A673 (cell line): ENCODE results near the gene ZBP1. TPM values are rescaled to one million over a fixed set of nuclear protein-coding genes. Genes with fewer than 3 reads are reported as not detected.

Experiments
- BruUV-seq: library from RNA; stranded (reverse); fragments of 400-500 nt; replicated peaks from 2 replicates; lab custom pipeline; 2021; lab: Mats Ljungman, UMichigan
- CTCF ChIA-PET: fragments of 300-600 bp; sonication (Branson Sonifier 250); formaldehyde crosslinking; loops from one replicate; lab custom pipeline; 2022; ENCODE audit warnings: antibody characterized with exemption; lab: Charles Lee
- POLR2A ChIA-PET: fragments of 300-600 bp; sonication (Branson Sonifier 250); formaldehyde crosslinking; loops from one replicate; lab custom pipeline; 2022; ENCODE audit warnings: antibody characterized with exemption; ENCODE audit not compliant: low non-redundant PET; lab: Charles Lee
- DNase-seq: peaks from one replicate; pipeline ENCODE4 v3.0.0-alpha.2; 2015; ENCODE audit warnings: low spot score
- H3K27ac ChIP-seq: fragments of 200-600 bp; sonication (generic); 2 replicates; pipeline ENCODE4 v1.5.1; 2016; ENCODE audit warnings: mixed run types, low read depth, mild to moderate bottlenecking, mixed read lengths, antibody characterized with exemption, low read length; ENCODE audit not compliant: poor library complexity, severe bottlenecking
- H3K27me3 ChIP-seq: fragments of 200-600 bp; sonication (generic); replicated peaks from 2 replicates; pipeline ENCODE4 v1.6.1; 2017; ENCODE audit warnings: mixed run types, low read depth, mild to moderate bottlenecking, mixed read lengths, antibody characterized with exemption, low read length; ENCODE audit not compliant: insufficient read depth, poor library complexity
- H3K36me3 ChIP-seq: fragments of 200-600 bp; sonication (generic); 2 replicates; pipeline ENCODE4 v1.6.1; 2016; ENCODE audit warnings: mixed run types, mild to moderate bottlenecking, mixed read lengths, antibody characterized with exemption, low read length; ENCODE audit not compliant: insufficient read depth, poor library complexity, severe bottlenecking
- H3K4me1 ChIP-seq: fragments of 200-600 bp; sonication (generic); 2 replicates; pipeline ENCODE4 v1.6.1; 2017; ENCODE audit warnings: mixed run types, mild to moderate bottlenecking, mixed read lengths, antibody characterized with exemption, low read length; ENCODE audit not compliant: insufficient read depth, poor library complexity, severe bottlenecking
- H3K4me3 ChIP-seq: fragments of 200-600 bp; sonication (generic); 2 replicates; pipeline ENCODE4 v1.5.1; 2016; ENCODE audit warnings: low read depth, mixed run types, mild to moderate bottlenecking, mixed read lengths, low read length; ENCODE audit not compliant: poor library complexity, severe bottlenecking
- H3K9me3 ChIP-seq: fragments of 200-600 bp; sonication (generic); 2 replicates; pipeline ENCODE4 v1.6.1; 2016; ENCODE audit warnings: mixed run types, low read depth, mild to moderate bottlenecking, mixed read lengths, antibody characterized with exemption, low read length; ENCODE audit not compliant: poor library complexity, severe bottlenecking
- CTCF ChIP-seq: fragments of 300-800, 200-600 bp; sonication (generic); conservative IDR thresholded peaks from 2 replicates; pipeline ENCODE4 v1.5.1; 2017; ENCODE audit warnings: low read depth, mild to moderate bottlenecking, antibody characterized with exemption, low read length, moderate library complexity, mixed read lengths
- EZH2 ChIP-seq: fragments of 200-600 bp; sonication (generic); IDR thresholded peaks from 2 replicates; pipeline ENCODE4 v1.6.1; 2017; ENCODE audit warnings: borderline replicate concordance, low read depth, mild to moderate bottlenecking, mixed read lengths, antibody characterized with exemption, low read length; ENCODE audit not compliant: poor library complexity, severe bottlenecking
- intact Hi-C: fragments of 100-400 bp; cut with micrococcal nuclease; formaldehyde crosslinking; loops from one replicate; pipeline ENCODE4 v1.10.0; 2022; ENCODE audit not compliant: unreplicated experiment
- total RNA-seq: library from RNA; stranded (reverse); gene quantifications from 2 replicates; pipeline ENCODE4 v1.2.3, GENCODE V29; 2021

The ZBP1 gene
- total RNA-seq, 1 experiment from 2014 or later = not detected

GRCh38 chr20:57578476-57579165 lies 41.6 kb downstream of the ZBP1 start:
- no peak for TF ChIP-seq CTCF
- no peak for TF ChIP-seq EZH2
- ChIA-PET CTCF (no interaction called here), POLR2A (no interaction called here)
- Histone ChIP-seq H3K4me1 (peaks cover 39% of the 10 kb centered on the region), H3K27ac (no peak overlapping the region), H3K4me3 (no peak overlapping the region), H3K9me3 (no peaks in the 10 kb centered on the region), H3K36me3 (no peaks in the 10 kb centered on the region), H3K27me3 (no peaks in the 10 kb centered on the region)
- no peak for DNase-seq
- BruUV-seq = no TSS peak
- intact Hi-C loops = no loop called here

- Histone ChIP-seq H3K4me1 (peaks cover 32% of the 10 kb centered on the region), H3K27me3 (no peaks in the 10 kb centered on the region), H3K4me3 (no peak overlapping the region), H3K36me3 (no peaks in the 10 kb centered on the region), H3K9me3 (no peaks in the 10 kb centered on the region), H3K27ac (no peak overlapping the region)
- TF ChIP-seq EZH2 (no peak), CTCF (no peak)
- CTCF ChIA-PET = no interaction called here
- BruUV-seq = no TSS peak
- DNase-seq = no peak
- POLR2A ChIA-PET = no interaction called here
- intact Hi-C loops = no loop called here
These were observed 42.3 kb downstream of the ZBP1 start for GRCh38 chr20:57577679-57578475.

GRCh38 chr20:57576617-57577550 lies 43.3 kb downstream of the ZBP1 start:
- H3K27ac ChIP-seq = no peak overlapping the region
- POLR2A ChIA-PET = no interaction called here
- TF ChIP-seq CTCF (no peak), EZH2 (no peak)
- CTCF ChIA-PET = no interaction called here
- H3K27me3 ChIP-seq = no peaks in the 10 kb centered on the region
- no TSS peak for BruUV-seq
- H3K4me1 ChIP-seq = peaks cover 22% of the 10 kb centered on the region
- no peaks in the 10 kb centered on the region for H3K36me3 ChIP-seq
- H3K9me3 ChIP-seq = no peaks in the 10 kb centered on the region
- intact Hi-C loops = no loop called here
- H3K4me3 ChIP-seq = no peak overlapping the region
- no peak for DNase-seq
